ENCODE results near the gene NTN4. TPM values are rescaled to one million over a fixed set of nuclear protein-coding genes. Genes with fewer than 3 reads are reported as not detected.
"Not testable (repeated sequence)": the region's sequence is repeated elsewhere in the genome, so short reads cannot be mapped to it uniquely, and the experiment has no call there.

Gene NTN4
- total RNA-seq, 1 donor from 2014 or later: not detected

DNA sequence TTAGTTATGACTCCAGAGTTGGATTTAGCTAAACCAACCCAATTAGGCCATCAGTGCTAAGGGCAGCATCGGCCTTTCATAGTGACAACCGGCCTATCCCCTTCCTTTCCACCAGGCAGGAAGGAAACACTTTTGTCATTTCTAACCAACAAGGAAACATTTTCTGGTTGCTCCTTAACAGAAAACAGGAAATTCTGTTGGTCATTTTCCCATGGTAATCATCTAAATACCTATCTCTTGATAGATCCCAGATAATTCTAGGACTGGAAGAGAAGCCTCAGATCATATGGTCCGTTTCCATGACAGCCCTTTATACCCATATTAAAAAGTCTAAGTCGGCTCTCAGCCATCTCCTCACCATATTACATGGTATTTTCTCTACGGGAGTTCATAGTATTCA lies 160.1 kb downstream of the NTN4 start:
- no peaks in the 10 kb centered on the region for H3K9me3 Mint-ChIP-seq
- no peak overlapping the region for H3K27ac Mint-ChIP-seq
- H3K4me1 Mint-ChIP-seq (ENCODE audit: low read depth): no peaks in the 10 kb centered on the region
- no peak overlapping the region for H3K4me3 Mint-ChIP-seq (ENCODE audit: low read depth)
- no peak for DNase-seq (ENCODE audit: low spot score)
- H3K36me3 Mint-ChIP-seq (ENCODE audit: low read depth): no peaks in the 10 kb centered on the region
- no peaks in the 10 kb centered on the region for H3K27me3 Mint-ChIP-seq (ENCODE audit: low read depth)
- intact Hi-C loops (cut with micrococcal nuclease): no loop called here

DNA sequence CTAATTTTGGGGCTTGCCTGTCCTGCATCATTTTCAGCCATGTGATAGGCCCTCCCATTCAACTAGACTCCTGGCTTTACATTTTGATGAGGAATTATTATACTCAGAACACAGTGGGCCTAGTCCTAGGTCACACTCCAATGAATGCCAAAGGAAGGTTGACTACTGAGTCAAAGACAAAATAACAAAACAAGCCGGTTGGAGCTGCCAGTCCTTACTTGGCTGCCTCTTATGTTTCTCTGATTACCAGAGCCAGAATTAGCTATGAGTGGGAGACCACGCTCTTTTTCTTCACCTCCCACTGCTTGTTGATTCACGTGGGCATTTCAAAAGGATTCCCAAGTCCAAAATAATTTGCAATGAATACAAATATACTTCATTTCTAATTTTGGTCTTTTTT lies 161.2 kb downstream of the NTN4 start:
- no peak for DNase-seq (ENCODE audit: low spot score)
- no peak overlapping the region for H3K27ac Mint-ChIP-seq
- H3K4me1 Mint-ChIP-seq (ENCODE audit: low read depth): no peaks in the 10 kb centered on the region
- H3K27me3 Mint-ChIP-seq (ENCODE audit: low read depth): no peaks in the 10 kb centered on the region
- no peaks in the 10 kb centered on the region for H3K9me3 Mint-ChIP-seq
- intact Hi-C loops (cut with micrococcal nuclease): loop anchor here (10.0 kb wide), 1 partner anchor 185 kb away; no protein-coding TSS in a partner anchor
- no peaks in the 10 kb centered on the region for H3K36me3 Mint-ChIP-seq (ENCODE audit: low read depth)
- no peak overlapping the region for H3K4me3 Mint-ChIP-seq (ENCODE audit: low read depth)

DNA sequence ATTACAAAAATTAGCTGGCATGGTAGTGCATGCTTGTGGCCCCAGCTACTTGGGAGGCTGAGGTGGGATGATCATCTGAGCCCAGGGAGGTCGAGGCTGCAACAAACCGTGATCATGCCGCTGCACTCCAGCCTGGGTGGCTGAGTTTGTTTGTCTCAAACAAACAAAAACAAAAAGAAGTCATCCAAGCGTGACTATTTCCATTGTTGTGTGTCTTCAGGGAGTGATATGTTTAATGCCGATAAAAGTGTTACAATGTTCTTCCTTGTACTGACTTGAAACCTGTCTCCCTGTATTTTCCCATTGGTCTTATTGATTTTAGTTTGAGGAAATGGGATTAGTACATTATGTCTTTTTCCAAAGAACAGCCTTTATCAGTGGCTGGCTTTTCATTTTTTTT lies 163.7 kb downstream of the NTN4 start:
- no peaks in the 10 kb centered on the region for H3K9me3 Mint-ChIP-seq
- H3K4me3 Mint-ChIP-seq (ENCODE audit: low read depth): no peak overlapping the region
- intact Hi-C loops (cut with micrococcal nuclease): loop anchor here (10.0 kb wide), 1 partner anchor 188 kb away; no protein-coding TSS in a partner anchor
- H3K36me3 Mint-ChIP-seq (ENCODE audit: low read depth): no peaks in the 10 kb centered on the region
- no peaks in the 10 kb centered on the region for H3K27me3 Mint-ChIP-seq (ENCODE audit: low read depth)
- DNase-seq (ENCODE audit: low spot score): no peak
- H3K27ac Mint-ChIP-seq: no peak overlapping the region
- H3K4me1 Mint-ChIP-seq (ENCODE audit: low read depth): no peaks in the 10 kb centered on the region

DNA sequence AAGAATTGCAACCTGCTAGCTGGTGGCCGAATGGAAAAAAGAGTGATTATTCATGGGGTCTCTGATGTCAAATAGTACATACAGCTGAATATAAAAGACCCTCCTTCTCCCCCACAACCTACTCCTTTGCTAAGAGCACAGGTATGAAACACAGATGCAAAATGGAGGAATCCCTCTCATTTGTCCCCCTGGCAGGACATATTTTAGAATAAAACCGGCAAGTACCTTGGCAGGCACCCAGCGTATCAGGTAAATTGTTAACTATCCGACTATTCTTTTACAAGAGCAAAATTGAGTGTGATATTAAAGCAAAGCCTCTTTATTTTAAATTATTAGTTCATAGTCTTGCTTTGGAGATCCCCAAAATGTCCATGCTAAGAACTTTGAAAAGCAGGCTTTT lies 165.6 kb downstream of the NTN4 start:
- no peaks in the 10 kb centered on the region for H3K9me3 Mint-ChIP-seq

DNA sequence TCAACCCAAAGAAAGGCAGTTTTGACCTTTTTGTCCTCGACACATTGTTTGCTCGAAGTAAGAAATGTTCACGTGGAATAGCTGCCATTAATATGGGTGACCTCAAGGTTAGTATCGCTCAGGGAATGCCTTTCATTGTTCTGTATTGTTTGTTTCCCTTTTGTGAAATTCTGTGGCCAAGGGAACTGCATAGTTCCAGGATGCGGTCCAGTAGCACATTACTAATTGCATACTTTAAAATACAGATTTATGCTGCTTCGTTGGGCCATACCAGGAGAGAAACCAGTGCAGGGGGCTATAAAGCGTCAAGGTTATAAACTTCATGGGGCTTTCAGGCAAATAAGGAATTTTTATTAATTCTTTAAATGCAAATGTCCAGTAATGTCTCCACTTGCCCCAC lies 166.0 kb downstream of the NTN4 start:
- intact Hi-C loops (cut with micrococcal nuclease): loop anchor here (10.0 kb wide), 1 partner anchor 190 kb away; no protein-coding TSS in a partner anchor
- no peaks in the 10 kb centered on the region for H3K36me3 Mint-ChIP-seq (ENCODE audit: low read depth)
- no peaks in the 10 kb centered on the region for H3K9me3 Mint-ChIP-seq
- no peaks in the 10 kb centered on the region for H3K27me3 Mint-ChIP-seq (ENCODE audit: low read depth)
- H3K4me3 Mint-ChIP-seq (ENCODE audit: low read depth): no peak overlapping the region
- no peak overlapping the region for H3K27ac Mint-ChIP-seq
- DNase-seq (ENCODE audit: low spot score): no peak
- H3K4me1 Mint-ChIP-seq (ENCODE audit: low read depth): no peaks in the 10 kb centered on the region

More for the DNA sequence above, 165.6 kb downstream of the NTN4 start:
- Mint-ChIP-seq H3K36me3 (ENCODE audit: low read depth) (no peaks in the 10 kb centered on the region), H3K27ac (no peak overlapping the region), H3K4me3 (ENCODE audit: low read depth) (no peak overlapping the region), H3K4me1 (ENCODE audit: low read depth) (no peaks in the 10 kb centered on the region), H3K27me3 (ENCODE audit: low read depth) (no peaks in the 10 kb centered on the region)
- intact Hi-C loops (cut with micrococcal nuclease): loop anchor here (10.0 kb wide), 1 partner anchor 190 kb away; no protein-coding TSS in a partner anchor
- DNase-seq (ENCODE audit: low spot score): no peak

DNA sequence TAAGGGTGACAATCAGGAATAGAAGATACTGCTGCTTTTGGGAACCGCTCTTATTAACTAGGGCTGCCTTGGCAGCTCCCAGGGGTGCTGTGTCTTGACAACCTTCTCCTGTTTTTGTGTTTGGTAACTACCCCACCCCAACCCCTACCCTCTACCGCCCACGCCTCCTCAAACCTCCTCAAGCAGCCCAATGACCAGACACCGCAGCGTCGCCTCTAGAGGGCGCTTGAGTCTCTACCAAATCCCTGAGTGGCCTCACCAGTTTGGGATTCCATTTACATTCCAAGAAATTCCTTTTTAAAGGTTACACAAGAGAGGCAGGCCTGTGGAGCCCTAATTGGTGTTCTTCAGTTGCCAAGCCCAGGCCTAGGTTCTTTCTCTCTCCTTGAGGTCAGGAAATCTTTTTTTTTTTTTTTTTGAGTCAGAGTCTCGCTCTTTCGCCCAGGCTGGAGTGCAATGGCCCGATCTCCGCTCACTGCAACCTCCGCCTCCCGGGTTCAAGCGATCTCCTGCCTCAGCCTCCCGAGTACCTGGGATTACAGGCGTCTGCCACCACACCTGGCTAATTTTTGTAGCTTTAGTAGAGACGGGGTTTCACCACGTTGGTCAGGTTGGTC lies 166.9 kb downstream of the NTN4 start:
- Mint-ChIP-seq H3K27ac (no peak overlapping the region), H3K9me3 (no peaks in the 10 kb centered on the region), H3K4me1 (ENCODE audit: low read depth) (no peaks in the 10 kb centered on the region), H3K36me3 (ENCODE audit: low read depth) (no peaks in the 10 kb centered on the region), H3K27me3 (ENCODE audit: low read depth) (no peaks in the 10 kb centered on the region), H3K4me3 (ENCODE audit: low read depth) (no peak overlapping the region)
- intact Hi-C loops (cut with micrococcal nuclease): loop anchor here (10.0 kb wide), 1 partner anchor 191 kb away; no protein-coding TSS in a partner anchor
- DNase-seq (ENCODE audit: low spot score): no peak

DNA sequence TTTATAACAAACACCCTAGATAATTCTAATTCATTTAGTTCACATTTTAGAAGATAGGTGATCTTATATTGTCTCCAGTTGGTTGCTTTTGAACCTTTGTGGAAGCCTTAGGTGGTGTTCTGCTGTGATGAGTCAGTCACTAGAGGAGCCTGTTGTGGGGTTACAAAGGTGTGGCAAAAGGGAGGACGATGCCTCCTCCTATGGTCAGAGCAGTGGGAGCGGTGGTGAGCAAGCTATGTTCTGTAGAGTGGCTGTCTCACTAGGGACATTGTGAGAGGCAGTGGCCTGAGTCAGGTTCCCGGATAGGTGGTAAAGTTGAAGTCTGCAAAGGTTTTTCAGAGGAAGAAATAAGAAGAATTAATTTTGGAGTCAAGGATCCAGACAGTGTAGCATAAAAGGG lies 167.7 kb downstream of the NTN4 start:
- no peak overlapping the region for H3K4me3 Mint-ChIP-seq (ENCODE audit: low read depth)
- no peak overlapping the region for H3K27ac Mint-ChIP-seq
- H3K9me3 Mint-ChIP-seq: no peaks in the 10 kb centered on the region
- H3K4me1 Mint-ChIP-seq (ENCODE audit: low read depth): no peaks in the 10 kb centered on the region
- H3K36me3 Mint-ChIP-seq (ENCODE audit: low read depth): no peaks in the 10 kb centered on the region
- no peak for DNase-seq (ENCODE audit: low spot score)
- intact Hi-C loops (cut with micrococcal nuclease): loop anchor here (10.0 kb wide), 1 partner anchor 192 kb away; no protein-coding TSS in a partner anchor
- H3K27me3 Mint-ChIP-seq (ENCODE audit: low read depth): no peaks in the 10 kb centered on the region

DNA sequence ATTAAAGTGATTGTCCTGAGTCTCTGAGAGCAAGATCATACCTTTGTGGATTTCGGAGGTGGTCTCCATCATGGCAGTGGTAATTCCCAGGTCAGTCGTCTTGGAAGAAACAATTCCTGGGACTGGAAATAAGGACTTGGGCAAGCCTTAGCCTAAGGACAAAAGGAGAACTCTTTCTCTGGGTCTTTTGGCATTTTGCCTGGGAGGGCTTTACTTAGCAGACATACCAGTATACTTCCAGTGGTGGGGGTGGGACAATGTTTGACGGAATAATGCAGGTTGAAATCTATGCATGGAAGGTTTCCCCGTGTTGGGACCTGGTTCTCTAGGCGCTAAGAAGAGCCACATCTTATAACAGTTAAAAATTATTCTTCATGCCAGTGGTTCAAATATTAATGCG lies 168.8 kb downstream of the NTN4 start:
- intact Hi-C loops (cut with micrococcal nuclease): loop anchor here (10.0 kb wide), 1 partner anchor 193 kb away; no protein-coding TSS in a partner anchor
- Mint-ChIP-seq H3K36me3 (ENCODE audit: low read depth) (no peaks in the 10 kb centered on the region), H3K9me3 (no peaks in the 10 kb centered on the region), H3K27ac (no peak overlapping the region), H3K4me3 (ENCODE audit: low read depth) (no peak overlapping the region), H3K4me1 (ENCODE audit: low read depth) (no peaks in the 10 kb centered on the region), H3K27me3 (ENCODE audit: low read depth) (no peaks in the 10 kb centered on the region)
- DNase-seq (ENCODE audit: low spot score): no peak

DNA sequence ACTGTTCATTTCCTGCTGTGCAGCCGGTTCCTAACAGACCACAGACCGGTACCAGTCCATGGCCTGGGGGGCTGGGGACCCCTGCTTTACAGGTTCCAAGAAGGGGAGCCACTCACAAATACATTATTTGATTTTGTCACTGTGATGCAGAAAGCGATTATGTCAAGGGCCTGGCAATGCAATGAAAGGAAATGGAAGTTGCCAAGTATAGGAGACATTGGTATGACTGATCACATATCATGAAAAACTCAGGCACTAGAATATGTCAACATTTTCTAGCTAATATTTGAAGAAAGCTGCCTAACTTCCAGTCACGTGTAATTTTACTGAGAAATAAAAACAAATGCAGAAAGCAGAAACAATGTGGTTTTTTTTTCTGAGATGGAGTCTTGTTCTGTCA lies 170.4 kb downstream of the NTN4 start:
- intact Hi-C loops (cut with micrococcal nuclease): loop anchor here (10.0 kb wide), 1 partner anchor 195 kb away; no protein-coding TSS in a partner anchor
- Mint-ChIP-seq H3K4me3 (ENCODE audit: low read depth) (no peak overlapping the region), H3K9me3 (no peaks in the 10 kb centered on the region), H3K36me3 (ENCODE audit: low read depth) (no peaks in the 10 kb centered on the region), H3K4me1 (ENCODE audit: low read depth) (no peaks in the 10 kb centered on the region), H3K27ac (no peak overlapping the region), H3K27me3 (ENCODE audit: low read depth) (no peaks in the 10 kb centered on the region)
- no peak for DNase-seq (ENCODE audit: low spot score)

DNA sequence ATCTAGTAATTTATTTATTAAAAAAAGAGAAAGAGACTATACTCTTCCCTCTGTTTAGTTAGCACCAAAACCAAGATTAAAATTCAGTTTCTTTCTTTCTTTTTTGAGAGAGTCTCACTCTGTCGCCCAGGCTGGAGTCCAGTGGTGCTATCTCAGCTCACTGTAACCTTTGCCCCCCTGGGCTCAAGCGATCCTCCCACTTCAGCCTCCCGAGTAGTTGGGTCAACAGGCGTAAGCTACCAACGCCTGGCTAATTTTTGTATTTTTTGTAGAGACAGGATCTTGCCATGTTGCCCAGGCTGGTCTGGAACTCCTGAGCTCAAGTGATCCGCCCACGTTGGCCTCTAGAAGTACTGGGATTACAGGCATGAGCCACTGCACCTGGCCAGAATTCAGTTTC lies 174.1 kb downstream of the NTN4 start:
- H3K36me3 Mint-ChIP-seq (ENCODE audit: low read depth); H3K27me3 Mint-ChIP-seq (ENCODE audit: low read depth); DNase-seq (ENCODE audit: low spot score); H3K9me3 Mint-ChIP-seq; H3K4me1 Mint-ChIP-seq (ENCODE audit: low read depth); H3K27ac Mint-ChIP-seq; intact Hi-C loops (cut with micrococcal nuclease); H3K4me3 Mint-ChIP-seq (ENCODE audit: low read depth): not testable (repeated sequence)

DNA sequence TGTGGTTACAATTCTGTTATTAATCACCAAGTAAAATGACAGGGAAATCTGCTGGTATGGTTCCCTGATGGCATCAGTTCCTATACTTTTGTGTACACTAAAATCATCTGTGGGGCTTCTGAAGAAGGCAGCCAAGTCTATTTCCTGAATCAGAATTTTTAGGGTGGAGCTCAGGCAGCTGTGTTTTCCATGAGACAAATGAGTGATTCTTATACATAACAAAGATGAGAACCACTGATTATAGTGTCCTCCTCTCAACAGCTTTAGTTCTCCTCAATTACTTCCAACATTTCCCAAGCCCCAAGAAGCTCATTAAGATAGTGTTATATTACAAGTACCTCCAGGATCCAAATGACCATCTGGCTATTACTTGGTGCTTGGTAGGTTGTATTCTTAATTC lies 174.8 kb downstream of the NTN4 start:
- Mint-ChIP-seq H3K9me3 (no peaks in the 10 kb centered on the region), H3K36me3 (ENCODE audit: low read depth) (no peaks in the 10 kb centered on the region), H3K4me3 (ENCODE audit: low read depth) (no peak overlapping the region), H3K27ac (no peak overlapping the region), H3K27me3 (ENCODE audit: low read depth) (no peaks in the 10 kb centered on the region), H3K4me1 (ENCODE audit: low read depth) (no peaks in the 10 kb centered on the region)
- intact Hi-C loops (cut with micrococcal nuclease): no loop called here
- no peak for DNase-seq (ENCODE audit: low spot score)

DNA sequence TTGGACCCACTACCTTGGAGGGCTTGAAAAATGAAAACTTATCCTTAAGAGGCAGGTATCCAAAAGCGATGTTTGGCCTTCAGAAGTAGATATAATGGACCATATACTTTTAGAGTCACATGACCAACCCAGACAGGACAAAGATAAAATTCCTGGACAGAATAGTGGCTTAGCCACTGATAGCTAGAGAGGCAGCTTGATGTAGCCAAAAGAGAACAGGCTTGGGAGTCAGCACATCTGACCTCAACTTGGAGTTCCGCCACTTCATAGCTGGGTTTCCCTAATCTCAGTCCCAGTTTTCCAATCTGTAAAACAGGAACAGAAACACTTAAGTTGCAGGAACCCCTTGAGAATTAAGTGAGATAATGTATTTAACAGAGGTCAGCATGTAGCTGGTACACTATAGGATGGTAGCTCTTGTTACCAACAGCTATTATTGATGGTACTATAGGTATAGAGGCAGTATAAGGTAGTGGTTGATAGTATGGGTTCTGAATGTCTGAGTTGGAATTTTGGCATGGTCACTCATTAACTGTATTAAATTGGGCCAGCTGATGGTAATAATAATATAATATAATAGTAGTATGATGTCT lies 176.1 kb downstream of the NTN4 start:
- H3K27ac Mint-ChIP-seq: no peak overlapping the region
- intact Hi-C loops (cut with micrococcal nuclease): no loop called here
- no peaks in the 10 kb centered on the region for H3K27me3 Mint-ChIP-seq (ENCODE audit: low read depth)
- H3K4me3 Mint-ChIP-seq (ENCODE audit: low read depth): no peak overlapping the region
- H3K4me1 Mint-ChIP-seq (ENCODE audit: low read depth): peaks cover under 1% of the 10 kb centered on the region
- no peaks in the 10 kb centered on the region for H3K36me3 Mint-ChIP-seq (ENCODE audit: low read depth)
- no peak for DNase-seq (ENCODE audit: low spot score)
- no peaks in the 10 kb centered on the region for H3K9me3 Mint-ChIP-seq

DNA sequence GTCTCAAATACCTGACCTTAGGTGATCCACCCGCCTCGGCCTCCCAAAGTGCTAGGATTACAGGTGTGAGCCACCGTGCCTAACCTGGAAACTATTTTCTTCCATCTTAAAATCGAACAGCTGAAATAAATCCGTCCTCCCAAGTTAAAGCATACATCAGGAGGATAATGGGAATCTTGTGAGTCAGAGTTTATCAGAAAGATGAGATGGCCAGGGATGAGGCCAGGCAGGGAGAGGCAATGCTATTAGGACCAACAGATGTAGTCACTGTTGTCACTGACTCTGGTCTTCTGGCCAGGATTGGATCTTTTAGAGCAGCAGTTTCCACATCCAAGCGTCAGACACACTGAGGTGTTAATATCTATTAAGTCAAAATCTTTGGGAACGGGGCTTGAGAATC lies 177.5 kb downstream of the NTN4 start:
- no peak for DNase-seq (ENCODE audit: low spot score)
- no peaks in the 10 kb centered on the region for H3K9me3 Mint-ChIP-seq
- intact Hi-C loops (cut with micrococcal nuclease): no loop called here
- H3K4me3 Mint-ChIP-seq (ENCODE audit: low read depth): no peak overlapping the region
- H3K27me3 Mint-ChIP-seq (ENCODE audit: low read depth): peaks cover 3% of the 10 kb centered on the region
- H3K4me1 Mint-ChIP-seq (ENCODE audit: low read depth): peaks cover 3% of the 10 kb centered on the region
- no peaks in the 10 kb centered on the region for H3K36me3 Mint-ChIP-seq (ENCODE audit: low read depth)
- no peak overlapping the region for H3K27ac Mint-ChIP-seq
